IPS DF 19.7 (cell line): Measurements from ENCODE around the gene WNK4.
A peak's percentile ranks its signal among the peaks of the same experiment; 100 is the strongest.
"Not testable (repeated sequence)": the region's sequence is repeated elsewhere in the genome, so short reads cannot be mapped to it uniquely, and the experiment has no call there.

Source experiments
- DNase-seq: peaks from one replicate; pipeline ENCODE4 v3.0.0-alpha.2; 2013; ENCODE audit warnings: low read depth, low spot score

WNK4 gene

DNA sequence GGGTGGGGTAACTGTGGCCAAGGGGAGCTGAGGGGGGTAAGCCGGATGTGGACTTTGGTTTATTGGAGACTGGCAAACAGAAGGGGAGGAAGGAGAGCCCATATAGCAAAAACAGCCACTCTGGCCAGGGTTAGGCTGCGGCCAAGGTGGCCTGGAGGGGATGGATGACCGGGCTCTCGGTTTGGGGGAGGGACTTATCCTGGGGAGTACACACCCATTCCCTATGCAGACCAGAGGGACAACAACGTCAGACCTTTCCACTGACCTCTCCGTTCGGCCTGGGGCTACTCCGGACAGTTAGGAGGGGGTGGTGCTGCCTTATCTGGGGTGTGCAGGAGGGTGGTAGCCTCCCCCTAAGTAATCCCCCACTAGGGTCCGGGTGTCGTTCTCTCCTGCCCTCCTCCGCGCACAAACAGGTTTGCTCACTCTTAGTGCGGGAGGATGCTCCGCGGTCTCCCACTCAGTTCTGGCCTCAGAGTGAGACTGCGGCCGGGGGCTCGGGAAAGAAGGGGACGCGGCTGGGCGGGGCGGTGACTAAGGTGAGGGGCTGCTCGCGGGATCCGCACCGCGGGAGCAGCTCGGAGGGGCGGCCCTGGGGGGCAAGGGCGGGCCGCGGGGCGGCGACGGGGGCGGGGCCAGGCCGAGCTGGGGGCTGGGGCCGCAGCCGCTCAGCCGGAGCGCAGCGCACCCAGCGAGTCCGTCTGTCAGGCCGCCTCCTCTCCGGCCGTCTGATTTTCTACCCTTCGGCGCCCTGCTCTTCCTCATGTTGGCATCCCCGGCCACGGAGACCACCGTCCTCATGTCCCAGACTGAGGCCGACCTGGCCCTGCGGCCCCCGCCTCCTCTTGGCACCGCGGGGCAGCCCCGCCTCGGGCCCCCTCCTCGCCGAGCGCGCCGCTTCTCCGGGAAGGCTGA, at the start of gene WNK4:
Gene WNK4, plus strand, starts transcription at position 675 of the 915 bp plus-strand sequence. Its CDS starts 89 bp downstream, at position 764.
- no peak for DNase-seq

GRCh38 chr17:42740699-42741098, 39.7 kb upstream of the WNK4 start:
- no peak for DNase-seq

- not testable (repeated sequence) for DNase-seq
These were observed 37.5 kb upstream of the WNK4 start for GRCh38 chr17:42742916-42743315.

- no peak for DNase-seq
These were observed 36.7 kb upstream of the WNK4 start for GRCh38 chr17:42743595-42744282.

DNA sequence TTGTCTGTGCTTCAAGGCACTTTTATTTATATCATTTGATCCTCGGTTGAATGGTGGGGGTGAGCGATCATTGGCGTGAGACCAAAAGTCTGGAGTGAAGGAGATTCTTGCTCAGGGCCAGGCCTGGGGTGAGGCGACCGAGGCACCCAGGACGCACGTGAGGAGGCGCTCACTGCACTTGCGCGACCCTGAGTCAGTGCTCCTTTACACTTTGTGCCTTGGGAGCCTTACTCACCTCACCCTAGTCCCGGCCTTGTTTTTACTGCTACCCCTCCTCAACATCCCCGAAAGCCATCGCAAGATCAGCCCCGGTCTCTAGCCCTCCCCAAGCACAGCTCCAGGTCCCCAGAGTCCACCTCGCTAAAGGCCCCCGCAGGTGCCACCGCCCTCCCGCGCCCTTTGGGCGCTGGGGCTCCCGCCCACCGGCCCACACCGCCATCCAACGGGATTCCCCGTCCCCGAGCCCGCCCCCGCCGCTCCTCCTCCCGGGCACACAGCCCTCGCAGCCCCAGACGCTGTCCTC, 36.1 kb upstream of the WNK4 start:
- DNase-seq, result peak; percentile 50

DNA sequence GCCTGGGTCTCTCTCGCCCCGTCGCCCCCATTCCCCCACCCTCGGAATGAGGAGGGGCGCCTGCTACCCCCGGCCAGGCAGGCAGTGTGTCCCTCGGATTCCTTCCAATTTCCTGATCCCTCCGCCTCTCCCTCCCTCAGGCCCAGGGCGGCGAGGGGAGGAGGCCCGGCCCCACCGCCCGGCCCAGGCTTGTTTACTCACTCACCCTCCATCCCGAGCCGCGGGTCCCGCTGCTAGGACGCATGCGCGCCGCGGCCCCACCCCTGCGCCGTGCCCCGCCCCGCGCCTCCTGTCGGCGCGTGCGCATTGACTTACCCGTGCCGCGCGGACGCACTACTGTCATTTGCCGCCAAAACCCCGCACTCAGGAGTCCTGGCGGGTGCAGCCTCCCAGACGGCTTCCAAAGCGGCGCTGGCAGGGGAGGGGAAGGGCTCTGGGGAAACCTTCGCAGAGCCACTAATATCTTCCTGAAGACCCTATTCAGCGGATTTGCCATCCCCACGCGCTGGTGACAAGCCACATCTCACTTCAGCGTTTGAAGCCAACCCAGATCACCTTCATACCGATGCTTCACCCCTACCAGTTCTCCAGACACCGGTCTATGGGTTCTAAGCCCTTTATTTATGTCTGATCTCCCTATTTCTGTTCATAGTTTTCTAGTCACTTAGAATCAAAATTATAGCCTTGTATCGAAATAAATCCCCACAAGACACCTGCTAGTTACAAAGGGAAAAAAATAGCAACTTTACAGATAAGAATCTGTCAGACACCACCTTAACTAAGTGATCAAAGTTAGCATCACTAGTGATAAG, 35.4 kb upstream of the WNK4 start, which contains the start of gene EZH1:
Gene EZH1, minus strand, starts transcription at position 235 of the 812 bp plus-strand sequence. CDS start 16,099 bp downstream, outside the sequence.
- DNase-seq, result peak; percentile 65

GRCh38 chr17:42748202-42748907, 32.1 kb upstream of the WNK4 start:
- no peak for DNase-seq

DNA sequence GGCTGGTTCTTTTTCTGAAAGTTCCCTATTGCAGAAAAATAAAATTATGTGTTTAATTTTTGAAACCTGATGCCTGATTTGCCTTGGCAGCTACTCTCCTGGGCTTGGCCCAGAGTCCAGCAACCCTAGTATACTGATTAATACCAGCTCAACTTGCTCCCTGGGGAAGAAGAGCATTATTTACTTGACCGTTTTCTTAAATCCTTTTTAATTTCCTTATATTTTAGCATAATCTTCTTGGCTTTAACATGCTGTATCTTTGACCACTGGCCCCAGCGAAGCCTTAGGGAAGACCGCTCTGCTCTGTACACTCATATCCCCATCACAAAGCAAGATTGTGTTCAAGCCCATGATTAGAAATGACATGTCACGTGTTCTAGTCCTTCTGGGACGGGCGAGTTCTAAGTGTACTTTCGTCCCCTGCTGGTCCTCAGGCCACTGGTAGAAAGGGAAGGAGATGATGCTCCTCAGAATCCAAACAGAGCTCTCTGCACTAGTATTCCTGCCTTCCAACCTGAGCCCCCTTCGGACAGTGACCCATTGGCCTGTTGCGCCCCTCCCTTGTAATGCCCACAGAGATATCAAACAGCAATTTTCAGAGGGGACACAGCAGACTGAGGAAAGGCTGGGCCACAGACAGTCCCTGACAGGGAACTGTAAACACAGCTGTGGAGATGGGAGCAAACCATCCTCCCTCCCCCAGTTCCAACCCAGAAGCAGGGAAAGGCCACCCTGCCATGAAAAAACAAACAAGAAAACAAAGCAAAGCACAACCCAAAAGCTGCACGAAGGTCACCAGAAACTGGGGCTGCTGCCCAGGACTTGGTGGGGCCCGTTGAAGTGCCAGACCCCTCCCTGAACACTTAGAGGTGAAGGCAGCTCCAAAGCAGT, 31.3 kb upstream of the WNK4 start:
- no peak for DNase-seq

DNA sequence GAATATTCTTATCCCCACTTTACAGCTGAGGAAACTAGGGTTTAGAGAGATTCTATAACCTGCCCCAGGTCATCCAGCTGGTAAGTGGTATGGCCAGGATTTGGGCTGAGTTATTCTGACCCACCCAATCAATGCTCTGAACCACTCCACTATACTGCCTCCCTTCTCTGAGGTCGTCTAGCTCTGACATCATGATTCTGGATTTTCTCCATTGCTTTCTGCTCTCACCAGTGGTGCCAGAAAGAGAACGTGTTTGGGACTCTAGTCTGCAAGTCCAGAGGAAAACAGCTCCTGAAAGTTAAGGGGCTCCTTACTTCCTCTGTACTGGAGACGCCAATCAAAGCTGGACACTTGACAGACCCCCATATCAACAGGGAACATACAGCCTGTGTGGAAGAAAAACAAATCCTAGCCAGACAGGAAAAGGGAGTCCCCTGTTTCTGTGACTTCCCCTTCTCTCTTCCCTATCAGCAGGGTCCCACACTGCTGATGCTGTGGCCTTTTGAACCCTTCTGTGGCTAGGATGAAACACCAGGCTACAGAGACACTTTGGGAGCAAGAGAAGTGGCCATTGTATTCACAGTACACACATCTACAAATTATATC, 29.6 kb upstream of the WNK4 start:
- no peak for DNase-seq

DNA sequence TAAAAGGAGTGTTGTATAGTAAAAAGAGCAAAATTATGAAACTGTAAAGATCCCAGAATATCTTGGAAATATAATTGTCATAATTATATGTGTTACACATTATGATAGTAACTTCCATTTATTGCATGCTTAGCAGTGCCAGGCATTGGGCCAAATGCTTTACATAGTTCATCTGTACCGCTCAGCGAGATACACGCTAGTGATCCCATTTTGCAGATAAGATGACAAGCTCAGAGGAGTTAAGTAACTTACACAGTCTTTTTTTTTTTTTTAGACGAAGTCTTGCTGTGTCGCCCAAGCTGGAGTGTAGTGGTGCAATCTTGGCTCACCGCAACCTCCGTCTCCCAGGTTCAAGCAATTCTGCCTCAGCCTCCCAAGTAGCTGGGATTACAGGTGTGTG, 28.8 kb upstream of the WNK4 start:
- DNase-seq, result no peak

DNA sequence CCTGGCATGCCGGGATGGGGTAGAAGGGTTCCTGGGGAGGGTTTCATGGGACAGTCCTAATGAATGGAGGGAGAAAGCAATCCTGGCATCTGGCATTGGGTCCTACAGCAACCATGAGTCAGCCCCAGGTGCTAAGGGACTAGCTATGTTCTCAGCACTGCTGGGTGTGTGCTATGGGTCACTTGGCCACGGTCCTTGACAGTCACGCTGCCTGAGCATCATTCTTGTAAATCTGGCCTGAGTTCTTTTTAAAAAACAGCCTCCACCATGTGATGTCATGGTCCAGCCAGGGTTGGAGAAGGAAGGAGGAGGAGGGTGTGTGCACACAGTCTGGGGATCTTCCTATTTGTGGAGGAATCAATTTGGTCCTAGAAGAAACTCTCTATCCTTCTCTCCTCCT, 25.6 kb upstream of the WNK4 start:
- DNase-seq, result no peak

DNA sequence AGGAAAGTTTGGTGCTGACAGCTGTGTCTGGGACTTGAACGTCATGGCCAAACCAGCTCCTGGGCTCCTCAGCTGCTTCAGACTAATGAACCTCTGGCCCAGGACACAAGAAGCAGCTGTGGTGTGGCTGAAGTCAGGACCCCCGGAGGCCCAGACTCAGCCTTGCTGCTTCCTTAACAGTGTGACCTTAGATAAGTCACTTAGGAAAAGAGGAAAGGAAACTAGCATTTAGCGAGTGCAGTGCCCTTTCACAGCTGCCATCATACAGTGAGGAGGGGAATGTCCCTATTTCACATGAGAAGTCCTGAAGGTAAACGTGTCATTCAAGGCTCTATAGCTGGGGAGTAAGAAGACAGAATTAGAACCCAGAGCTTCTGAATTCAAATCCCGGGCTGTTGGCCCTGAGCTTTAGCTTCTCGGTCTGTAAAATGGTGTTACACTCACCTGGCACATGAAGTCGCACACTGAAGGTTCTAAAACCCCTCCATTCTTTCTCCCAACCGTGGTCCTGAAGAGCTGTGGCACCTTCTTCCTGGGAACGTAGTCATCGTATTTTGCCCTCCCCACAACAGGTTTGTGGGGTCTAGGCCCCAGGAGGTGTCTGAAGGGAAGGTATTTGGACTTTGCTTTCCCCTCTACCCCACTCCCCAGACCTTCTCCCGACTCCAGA, 20.3 kb upstream of the WNK4 start:
- DNase-seq, result no peak

- DNase-seq, result no peak
These were observed 19.5 kb upstream of the WNK4 start, which contains the start of gene RAMP2 for GRCh38 chr17:42760652-42761581. RAMP2 (plus strand) TSS chr17:42761227; CDS start chr17:42761262, 35 bp downstream.

DNA sequence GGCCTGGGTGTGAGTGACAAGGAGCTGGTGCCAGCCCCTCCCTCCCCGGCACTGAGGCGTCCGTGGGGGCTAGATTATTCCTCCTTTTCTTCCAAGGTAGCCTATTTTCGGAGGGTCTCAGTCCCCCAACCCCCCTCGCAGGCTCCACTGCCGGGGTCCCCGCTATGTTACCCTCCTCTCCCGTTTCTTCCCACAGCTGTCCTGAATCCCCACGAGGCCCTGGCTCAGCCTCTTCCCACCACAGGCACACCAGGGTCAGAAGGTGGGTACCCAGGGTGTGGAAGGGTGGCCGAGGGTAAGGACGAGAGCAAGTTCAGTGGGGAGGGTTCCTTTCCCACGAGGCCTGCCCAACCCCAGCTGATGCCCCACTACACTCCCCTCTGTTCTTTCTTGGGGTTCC, 18.8 kb upstream of the WNK4 start:
- no peak for DNase-seq

DNA sequence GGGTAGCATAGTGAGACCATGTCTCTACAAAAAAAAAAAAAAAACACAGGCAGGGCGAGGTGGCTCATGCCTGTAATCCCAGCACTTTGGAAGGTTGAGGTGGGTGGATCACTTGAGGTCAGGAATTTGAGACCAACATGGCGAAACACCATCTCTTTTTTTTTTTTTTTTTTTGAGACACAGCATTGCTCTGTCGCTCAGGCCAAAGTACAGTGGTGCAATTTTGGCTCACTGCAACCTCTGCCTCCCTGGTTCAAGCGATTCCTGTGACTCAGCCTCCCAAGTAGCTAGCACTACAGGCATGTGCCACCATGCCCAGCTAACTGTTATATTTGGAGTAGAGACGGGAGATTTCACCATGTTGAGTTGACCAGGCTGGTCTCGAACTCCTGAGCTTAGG, 14.3 kb upstream of the WNK4 start:
- no peak for DNase-seq

- no peak for DNase-seq
These were observed 12.9 kb upstream of the WNK4 start for GRCh38 chr17:42767512-42767911.

DNA sequence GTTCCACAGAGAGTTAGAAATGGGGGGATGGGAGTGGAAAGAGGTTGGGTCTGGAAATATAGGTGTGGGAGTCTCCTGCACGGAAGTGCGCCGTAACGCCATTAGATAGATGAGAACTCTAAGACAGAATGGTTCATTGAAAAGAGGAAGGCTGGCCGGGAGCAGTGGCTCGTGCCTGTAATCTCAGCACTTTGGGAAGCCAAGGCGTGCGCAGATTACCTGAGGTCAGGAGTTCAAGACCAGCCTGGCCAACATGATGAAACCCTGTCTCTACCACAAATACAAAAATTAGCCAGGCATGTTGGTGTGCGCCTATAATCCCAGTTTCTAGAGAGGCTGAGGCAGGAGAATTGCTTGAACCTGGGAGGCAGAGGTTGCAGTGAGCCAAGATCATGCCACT, 12.4 kb upstream of the WNK4 start:
- not testable (repeated sequence) for DNase-seq

DNA sequence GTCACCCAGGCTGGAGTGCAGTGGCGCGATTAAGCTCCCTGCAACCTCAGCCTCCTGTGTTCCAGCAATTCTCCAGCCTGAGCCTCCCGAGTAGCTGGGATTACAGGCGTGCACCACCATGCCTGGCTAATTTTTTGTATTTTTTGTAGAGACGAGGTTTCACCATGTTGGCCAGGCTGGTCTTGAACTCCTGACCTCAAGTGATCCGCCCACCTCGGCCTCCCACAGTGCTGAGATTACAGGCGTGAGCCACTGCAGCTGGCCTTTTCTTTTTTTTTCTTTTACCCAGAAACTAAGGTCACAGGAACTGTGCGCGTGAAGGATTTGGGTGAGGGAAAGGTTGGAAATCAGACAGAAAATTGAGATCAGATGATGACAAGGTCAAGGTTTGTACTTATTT, 10.4 kb upstream of the WNK4 start:
- not testable (repeated sequence) for DNase-seq
